Esophagus muscularis mucosa (tissue), 2 donors: Measurements from ENCODE around the gene SLC39A6.

Experiments used
- POLR2A ChIP-seq: fragments of 450-650 bp; IDR thresholded peaks from one replicate; pipeline ENCODE4 v1.6.1; 2017; ENCODE audit warnings: antibody characterized with exemption, moderate library complexity, mild to moderate bottlenecking, low read depth
- POLR2AphosphoS5 ChIP-seq, 2 donors: sonication (generic); formaldehyde crosslinking; IDR thresholded peaks; one replicate each; pipeline ENCODE4 v1.6.1; 2017; ENCODE audit warnings: antibody characterized with exemption in 2 of 2

GRCh38 chr18:36124841-36125240 is 4.3 kb downstream of the SLC39A6 start:
- TF ChIP-seq POLR2AphosphoS5 (IDR thresholded peaks at IDR 0.05) (no peak), POLR2A (no peak)
